MM.1S (cell line): ENCODE measurements around the gene PLEKHG5.

Experiments
- DNase-seq: peaks from one replicate; pipeline ENCODE4 v3.0.0-alpha.2; 2015
- H2AFZ ChIP-seq: fragments of 300-600 bp; sonication (generic); 2 replicates; pipeline ENCODE4 v1.6.0; 2016; ENCODE audit warnings: antibody characterized with exemption, low read length
- H3F3A ChIP-seq: fragments of 300-600 bp; sonication (generic); 2 replicates; pipeline ENCODE4 v1.6.1; 2016; ENCODE audit warnings: mild to moderate bottlenecking, antibody characterized with exemption, low read length, moderate library complexity, mixed read lengths; ENCODE audit not compliant: insufficient read depth
- H3K27ac ChIP-seq: fragments of 300-600 bp; sonication (generic); 2 replicates; pipeline ENCODE4 v1.5.1; 2016; ENCODE audit warnings: mild to moderate bottlenecking, low read length
- H3K27me3 ChIP-seq: fragments of 300-600 bp; sonication (generic); replicated peaks from 2 replicates; pipeline ENCODE4 v1.6.0; 2016; ENCODE audit warnings: low read length; ENCODE audit not compliant: insufficient read depth
- H3K36me3 ChIP-seq: fragments of 300-600 bp; sonication (generic); replicated peaks from 2 replicates; pipeline ENCODE4 v1.6.1; 2016; ENCODE audit warnings: mild to moderate bottlenecking, low read length, mixed read lengths; ENCODE audit not compliant: insufficient read depth
- H3K4me1 ChIP-seq: fragments of 300-600 bp; sonication (generic); 2 replicates; pipeline ENCODE4 v1.6.1; 2016; ENCODE audit warnings: low read length, mixed read lengths
- H3K4me2 ChIP-seq: fragments of 300-600 bp; sonication (generic); 2 replicates; pipeline ENCODE4 v1.6.0; 2016; ENCODE audit warnings: low read depth, low read length
- H3K4me3 ChIP-seq: fragments of 300-600 bp; sonication (generic); 2 replicates; pipeline ENCODE4 v1.5.1; 2016; ENCODE audit warnings: low read length, mixed read lengths
- H3K79me2 ChIP-seq: fragments of 300-600 bp; sonication (generic); 2 replicates; pipeline ENCODE4 v1.6.1; 2016; ENCODE audit warnings: mixed run types, low read length, mixed read lengths
- H3K9ac ChIP-seq: fragments of 300-600 bp; sonication (generic); 2 replicates; pipeline ENCODE4 v1.6.1; 2016; ENCODE audit warnings: low read length, mixed read lengths
- H3K9me2 ChIP-seq: fragments of 300-600 bp; sonication (generic); replicated peaks from 2 replicates; pipeline ENCODE4 v1.6.1; 2016; ENCODE audit warnings: mild to moderate bottlenecking, low read length, mixed read lengths; ENCODE audit not compliant: insufficient read depth
- H3K9me3 ChIP-seq: fragments of 300-600 bp; sonication (generic); replicated peaks from 2 replicates; pipeline ENCODE4 v1.6.1; 2016; ENCODE audit warnings: mild to moderate bottlenecking, low read length, mixed read lengths; ENCODE audit not compliant: insufficient read depth
- H4K20me1 ChIP-seq: fragments of 300-600 bp; sonication (generic); 2 replicates; pipeline ENCODE4 v1.6.1; 2016; ENCODE audit warnings: mild to moderate bottlenecking, low read length, moderate library complexity, mixed read lengths; ENCODE audit not compliant: insufficient read depth
- CTCF ChIP-seq: fragments of 300-600 bp; sonication (generic); IDR thresholded peaks from 2 replicates; pipeline ENCODE4 v1.5.1; 2016; ENCODE audit warnings: antibody characterized with exemption, low read length, mixed read lengths
- EZH2 ChIP-seq: fragments of 300-600 bp; sonication (generic); optimal IDR thresholded peaks from 2 replicates; pipeline ENCODE3; 2017; ENCODE audit warnings: low read depth, mild to moderate bottlenecking, antibody characterized with exemption, low read length, mixed read lengths
- EZH2phosphoT487 ChIP-seq: fragments of 300-600 bp; sonication (generic); IDR thresholded peaks from 2 replicates; pipeline ENCODE4 v1.6.1; 2018; ENCODE audit warnings: antibody characterized with exemption, low read length

The PLEKHG5 gene

GRCh38 chr1:6473974-6474814, 17.3 kb downstream of the PLEKHG5 start:
- no peak overlapping the region for H3K9ac ChIP-seq
- H3F3A ChIP-seq, result no peaks in the 10 kb centered on the region
- H3K36me3 ChIP-seq, result no peaks in the 10 kb centered on the region
- H3K4me2 ChIP-seq, result no peak overlapping the region
- no peak overlapping the region for H3K4me3 ChIP-seq
- no peak overlapping the region for H2AFZ ChIP-seq
- no peak for DNase-seq
- H4K20me1 ChIP-seq, result no peaks in the 10 kb centered on the region
- H3K27ac ChIP-seq, result no peak overlapping the region
- no peaks in the 10 kb centered on the region for H3K9me3 ChIP-seq
- H3K27me3 ChIP-seq, result peaks cover 40% of the 10 kb centered on the region
- TF ChIP-seq EZH2phosphoT487 (no peak), CTCF (no peak), EZH2 (no peak)
- H3K9me2 ChIP-seq, result no peaks in the 10 kb centered on the region
- H3K79me2 ChIP-seq, result no peaks in the 10 kb centered on the region
- peaks cover 7% of the 10 kb centered on the region; the same call in 1 of the 2 replicates for H3K4me1 ChIP-seq

- H3K27ac ChIP-seq, result no peak overlapping the region
- H3K4me3 ChIP-seq, result no peak overlapping the region
- TF ChIP-seq EZH2 (no peak), CTCF (no peak), EZH2phosphoT487 (no peak)
- no peaks in the 10 kb centered on the region for H4K20me1 ChIP-seq
- H3K27me3 ChIP-seq, result peaks cover 41% of the 10 kb centered on the region
- H3K9ac ChIP-seq, result no peak overlapping the region
- H3K9me2 ChIP-seq, result no peaks in the 10 kb centered on the region
- no peaks in the 10 kb centered on the region for H3K36me3 ChIP-seq
- no peak overlapping the region for H2AFZ ChIP-seq
- peaks cover 7% of the 10 kb centered on the region; the same call in 1 of the 2 replicates for H3K4me1 ChIP-seq
- no peaks in the 10 kb centered on the region for H3F3A ChIP-seq
- no peak overlapping the region for H3K4me2 ChIP-seq
- H3K9me3 ChIP-seq, result no peaks in the 10 kb centered on the region
- H3K79me2 ChIP-seq, result no peaks in the 10 kb centered on the region
- no peak for DNase-seq
Measured at GRCh38 chr1:6473156-6473555, 18.3 kb downstream of the PLEKHG5 start.

DNA sequence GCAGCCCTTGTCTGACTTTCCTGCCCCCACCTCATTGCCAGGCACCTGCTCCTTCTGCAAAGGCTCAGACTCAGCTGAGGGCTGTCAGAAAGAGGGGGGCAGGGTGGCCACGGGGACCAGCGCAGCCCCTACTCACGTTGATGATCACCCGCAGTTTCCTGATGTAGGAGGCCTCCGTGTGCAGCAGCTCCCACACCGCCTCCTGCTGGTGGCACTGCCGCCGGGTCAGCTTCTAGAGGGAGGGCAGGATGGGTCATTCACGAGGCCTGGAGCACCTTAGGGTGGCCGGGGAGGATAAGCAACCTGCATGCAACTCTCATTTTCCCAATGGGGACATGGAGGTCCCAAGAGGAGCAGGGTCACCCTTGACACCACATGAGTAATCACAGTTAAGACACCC, 19.1 kb downstream of the PLEKHG5 start:
- Histone ChIP-seq H3K27ac (no peak overlapping the region), H3K79me2 (no peaks in the 10 kb centered on the region), H3K9me3 (no peaks in the 10 kb centered on the region), H3K9ac (no peak overlapping the region), H3K4me1 (peaks cover 7% of the 10 kb centered on the region; the same call in 1 of the 2 replicates), H2AFZ (peak overlapping the region; percentile 66), H3K9me2 (no peaks in the 10 kb centered on the region), H3K4me3 (peak overlapping the region; percentile 53), H3K36me3 (no peaks in the 10 kb centered on the region), H3K4me2 (peak overlapping the region; percentile 80), H3K27me3 (peaks cover 43% of the 10 kb centered on the region), H4K20me1 (no peaks in the 10 kb centered on the region), H3F3A (no peaks in the 10 kb centered on the region)
- no peak for DNase-seq
- TF ChIP-seq EZH2phosphoT487 (no peak), CTCF (peak; percentile 76)
